ENCODE results near the gene ENTPD2. TPM values are rescaled to one million over a fixed set of nuclear protein-coding genes. Genes with fewer than 3 reads are reported as not detected.

Gene ENTPD2
- total RNA-seq, 1 donor from 2014 or later, result 0.46 TPM

- Mint-ChIP-seq H3K9me3 (ENCODE audit: unreplicated experiment) (no peaks in the 10 kb centered on the region), H3K36me3 (ENCODE audit: unreplicated experiment) (peaks cover 3% of the 10 kb centered on the region), H3K27me3 (ENCODE audit: unreplicated experiment) (no peaks in the 10 kb centered on the region), H3K4me1 (ENCODE audit: unreplicated experiment) (no peaks in the 10 kb centered on the region), H3K27ac (ENCODE audit: unreplicated experiment) (no peak overlapping the region), H3K4me3 (ENCODE audit: unreplicated experiment) (no peak overlapping the region)
- TF ChIP-seq, protein P1, sequence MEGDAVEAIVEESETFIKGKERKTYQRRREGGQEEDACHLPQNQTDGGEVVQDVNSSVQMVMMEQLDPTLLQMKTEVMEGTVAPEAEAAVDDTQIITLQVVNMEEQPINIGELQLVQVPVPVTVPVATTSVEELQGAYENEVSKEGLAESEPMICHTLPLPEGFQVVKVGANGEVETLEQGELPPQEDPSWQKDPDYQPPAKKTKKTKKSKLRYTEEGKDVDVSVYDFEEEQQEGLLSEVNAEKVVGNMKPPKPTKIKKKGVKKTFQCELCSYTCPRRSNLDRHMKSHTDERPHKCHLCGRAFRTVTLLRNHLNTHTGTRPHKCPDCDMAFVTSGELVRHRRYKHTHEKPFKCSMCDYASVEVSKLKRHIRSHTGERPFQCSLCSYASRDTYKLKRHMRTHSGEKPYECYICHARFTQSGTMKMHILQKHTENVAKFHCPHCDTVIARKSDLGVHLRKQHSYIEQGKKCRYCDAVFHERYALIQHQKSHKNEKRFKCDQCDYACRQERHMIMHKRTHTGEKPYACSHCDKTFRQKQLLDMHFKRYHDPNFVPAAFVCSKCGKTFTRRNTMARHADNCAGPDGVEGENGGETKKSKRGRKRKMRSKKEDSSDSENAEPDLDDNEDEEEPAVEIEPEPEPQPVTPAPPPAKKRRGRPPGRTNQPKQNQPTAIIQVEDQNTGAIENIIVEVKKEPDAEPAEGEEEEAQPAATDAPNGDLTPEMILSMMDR (IDR thresholded peaks at IDR 0.05), result no peak
- no peak for DNase-seq (ENCODE audit: extremely low spot score, unreplicated experiment)
Observed at GRCh38 chr9:137019891-137020683, 33.8 kb downstream of the ENTPD2 start.

GRCh38 chr9:137018761-137019559 is 34.9 kb downstream of the ENTPD2 start:
- no peak overlapping the region for H3K4me3 Mint-ChIP-seq (ENCODE audit: unreplicated experiment)
- no peak overlapping the region for H3K27ac Mint-ChIP-seq (ENCODE audit: unreplicated experiment)
- peaks cover 5% of the 10 kb centered on the region for H3K36me3 Mint-ChIP-seq (ENCODE audit: unreplicated experiment)
- no peaks in the 10 kb centered on the region for H3K27me3 Mint-ChIP-seq (ENCODE audit: unreplicated experiment)
- TF ChIP-seq, protein P1 (IDR thresholded peaks at IDR 0.05), result no peak
- DNase-seq (ENCODE audit: extremely low spot score, unreplicated experiment), result no peak
- H3K4me1 Mint-ChIP-seq (ENCODE audit: unreplicated experiment), result no peaks in the 10 kb centered on the region
- H3K9me3 Mint-ChIP-seq (ENCODE audit: unreplicated experiment), result no peaks in the 10 kb centered on the region

- Mint-ChIP-seq H3K4me3 (ENCODE audit: unreplicated experiment) (no peak overlapping the region), H3K9me3 (ENCODE audit: unreplicated experiment) (no peaks in the 10 kb centered on the region), H3K4me1 (ENCODE audit: unreplicated experiment) (no peaks in the 10 kb centered on the region), H3K27me3 (ENCODE audit: unreplicated experiment) (no peaks in the 10 kb centered on the region), H3K27ac (ENCODE audit: unreplicated experiment) (no peak overlapping the region), H3K36me3 (ENCODE audit: unreplicated experiment) (peaks cover 5% of the 10 kb centered on the region)
- DNase-seq (ENCODE audit: extremely low spot score, unreplicated experiment), result no peak
- TF ChIP-seq, protein P1 (IDR thresholded peaks at IDR 0.05), result no peak
Observed at GRCh38 chr9:137017791-137018497, 35.9 kb downstream of the ENTPD2 start.

DNA sequence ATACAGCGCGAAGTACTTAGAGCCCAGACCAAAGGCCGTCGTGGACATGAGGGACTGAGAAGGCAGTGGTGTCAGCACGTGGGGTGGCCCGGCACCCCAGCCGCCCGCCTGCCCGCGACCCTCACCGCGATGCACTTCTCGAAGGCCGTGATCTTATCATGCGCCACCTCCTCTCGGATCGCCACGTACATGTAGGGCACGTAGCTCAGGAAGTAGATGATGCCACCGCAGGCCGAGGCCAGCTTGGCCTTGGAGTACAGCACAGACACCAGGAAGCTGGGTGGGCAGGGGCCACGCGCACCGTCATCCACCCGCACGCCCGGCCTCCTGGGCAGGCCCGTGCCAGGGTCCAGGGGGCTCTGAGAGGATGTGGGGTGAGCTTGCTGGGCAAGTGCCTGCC is 36.8 kb downstream of the ENTPD2 start:
- H3K27me3 Mint-ChIP-seq (ENCODE audit: unreplicated experiment), result no peaks in the 10 kb centered on the region
- TF ChIP-seq, protein P1 (IDR thresholded peaks at IDR 0.05), result no peak
- H3K36me3 Mint-ChIP-seq (ENCODE audit: unreplicated experiment), result peaks cover 5% of the 10 kb centered on the region
- no peaks in the 10 kb centered on the region for H3K4me1 Mint-ChIP-seq (ENCODE audit: unreplicated experiment)
- H3K27ac Mint-ChIP-seq (ENCODE audit: unreplicated experiment), result no peak overlapping the region
- DNase-seq (ENCODE audit: extremely low spot score, unreplicated experiment), result no peak
- no peak overlapping the region for H3K4me3 Mint-ChIP-seq (ENCODE audit: unreplicated experiment)
- no peaks in the 10 kb centered on the region for H3K9me3 Mint-ChIP-seq (ENCODE audit: unreplicated experiment)

Data from osteocyte (in vitro differentiated cells).